Adrenal gland (tissue), 5 donors: Measurements from ENCODE around the gene TEX2.

Experiments
- CTCF ChIP-seq, 6 experiments: fragments of 450-650 bp in 4 of 6; fragments of 200-600 bp in 2 of 6; sonication (generic) in 1 of 6; IDR thresholded peaks; 1 replicate in 5 of 6; 2 replicates in 1 of 6; pipeline versions ENCODE4 v1.5.1 to v1.8.0; 2016 to 2021; ENCODE audit warnings: antibody characterized with exemption in 6 of 6, mild to moderate bottlenecking in 2 of 6, moderate library complexity in 1 of 6
- POLR2A ChIP-seq, 2 donors: fragments of 450-650 bp; IDR thresholded peaks; one replicate each; pipeline ENCODE4 v1.6.1; 2017; ENCODE audit warnings: antibody characterized with exemption in 2 of 2, mild to moderate bottlenecking in 2 of 2, moderate library complexity in 1 of 2
- donor health status: DM: no; HTN: no; CAD: no.

DNA sequence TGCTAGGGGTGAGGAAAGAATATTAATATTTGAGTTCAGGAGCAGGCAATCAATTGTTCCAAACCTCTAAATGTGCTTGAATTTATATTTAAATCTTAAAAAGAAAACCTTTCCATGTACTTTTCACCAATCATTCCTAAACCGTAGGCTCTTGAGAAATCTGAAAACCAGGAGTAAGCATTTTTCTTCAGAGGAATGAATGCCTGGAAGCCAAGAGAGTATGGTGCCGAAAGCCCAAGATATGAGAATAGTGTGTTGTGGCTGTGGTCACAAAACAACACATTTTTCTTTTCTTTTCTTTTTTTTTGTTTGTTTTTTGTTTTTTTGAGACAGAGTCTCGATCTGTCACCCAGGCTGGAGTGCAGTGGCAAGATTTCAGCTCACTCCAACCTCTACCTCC is 37.6 kb downstream of the TEX2 start:
- TF ChIP-seq CTCF (IDR thresholded peaks at IDR 0.05) (no peak), POLR2A (IDR thresholded peaks at IDR 0.05) (no peak)
